A673 (cell line): ENCODE results near the gene DMD. TPM values are rescaled to one million over a fixed set of nuclear protein-coding genes. Genes with fewer than 3 reads are reported as not detected.

Experiments
- BruUV-seq: library from RNA; stranded (reverse); fragments of 400-500 nt; replicated peaks from 2 replicates; lab custom pipeline; 2021; lab: Mats Ljungman, UMichigan
- CTCF ChIA-PET: fragments of 300-600 bp; sonication (Branson Sonifier 250); formaldehyde crosslinking; loops from one replicate; lab custom pipeline; 2022; ENCODE audit warnings: antibody characterized with exemption; lab: Charles Lee
- POLR2A ChIA-PET: fragments of 300-600 bp; sonication (Branson Sonifier 250); formaldehyde crosslinking; loops from one replicate; lab custom pipeline; 2022; ENCODE audit warnings: antibody characterized with exemption; ENCODE audit not compliant: low non-redundant PET; lab: Charles Lee
- DNase-seq: peaks from one replicate; pipeline ENCODE4 v3.0.0-alpha.2; 2015; ENCODE audit warnings: low spot score
- H3K27ac ChIP-seq: fragments of 200-600 bp; sonication (generic); 2 replicates; pipeline ENCODE4 v1.5.1; 2016; ENCODE audit warnings: mixed run types, low read depth, mild to moderate bottlenecking, mixed read lengths, antibody characterized with exemption, low read length; ENCODE audit not compliant: poor library complexity, severe bottlenecking
- H3K27me3 ChIP-seq: fragments of 200-600 bp; sonication (generic); replicated peaks from 2 replicates; pipeline ENCODE4 v1.6.1; 2017; ENCODE audit warnings: mixed run types, low read depth, mild to moderate bottlenecking, mixed read lengths, antibody characterized with exemption, low read length; ENCODE audit not compliant: insufficient read depth, poor library complexity
- H3K36me3 ChIP-seq: fragments of 200-600 bp; sonication (generic); 2 replicates; pipeline ENCODE4 v1.6.1; 2016; ENCODE audit warnings: mixed run types, mild to moderate bottlenecking, mixed read lengths, antibody characterized with exemption, low read length; ENCODE audit not compliant: insufficient read depth, poor library complexity, severe bottlenecking
- H3K4me1 ChIP-seq: fragments of 200-600 bp; sonication (generic); 2 replicates; pipeline ENCODE4 v1.6.1; 2017; ENCODE audit warnings: mixed run types, mild to moderate bottlenecking, mixed read lengths, antibody characterized with exemption, low read length; ENCODE audit not compliant: insufficient read depth, poor library complexity, severe bottlenecking
- H3K4me3 ChIP-seq: fragments of 200-600 bp; sonication (generic); 2 replicates; pipeline ENCODE4 v1.5.1; 2016; ENCODE audit warnings: low read depth, mixed run types, mild to moderate bottlenecking, mixed read lengths, low read length; ENCODE audit not compliant: poor library complexity, severe bottlenecking
- H3K9me3 ChIP-seq: fragments of 200-600 bp; sonication (generic); 2 replicates; pipeline ENCODE4 v1.6.1; 2016; ENCODE audit warnings: mixed run types, low read depth, mild to moderate bottlenecking, mixed read lengths, antibody characterized with exemption, low read length; ENCODE audit not compliant: poor library complexity, severe bottlenecking
- EZH2 ChIP-seq: fragments of 200-600 bp; sonication (generic); IDR thresholded peaks from 2 replicates; pipeline ENCODE4 v1.6.1; 2017; ENCODE audit warnings: borderline replicate concordance, low read depth, mild to moderate bottlenecking, mixed read lengths, antibody characterized with exemption, low read length; ENCODE audit not compliant: poor library complexity, severe bottlenecking
- intact Hi-C: fragments of 100-400 bp; cut with micrococcal nuclease; formaldehyde crosslinking; loops from one replicate; pipeline ENCODE4 v1.10.0; 2022; ENCODE audit not compliant: unreplicated experiment
- total RNA-seq: library from RNA; stranded (reverse); gene quantifications from 2 replicates; pipeline ENCODE4 v1.2.3, GENCODE V29; 2021
- TF ChIP-seq, protein P1 (sequence below): fragments of 300-800, 200-600 bp; sonication (generic); conservative IDR thresholded peaks from 2 replicates; pipeline ENCODE4 v1.5.1; 2017; ENCODE audit warnings: low read depth, mild to moderate bottlenecking, antibody characterized with exemption, low read length, moderate library complexity, mixed read lengths

Gene DMD
- total RNA-seq, 1 experiment from 2014 or later, result 5.4 TPM

DNA sequence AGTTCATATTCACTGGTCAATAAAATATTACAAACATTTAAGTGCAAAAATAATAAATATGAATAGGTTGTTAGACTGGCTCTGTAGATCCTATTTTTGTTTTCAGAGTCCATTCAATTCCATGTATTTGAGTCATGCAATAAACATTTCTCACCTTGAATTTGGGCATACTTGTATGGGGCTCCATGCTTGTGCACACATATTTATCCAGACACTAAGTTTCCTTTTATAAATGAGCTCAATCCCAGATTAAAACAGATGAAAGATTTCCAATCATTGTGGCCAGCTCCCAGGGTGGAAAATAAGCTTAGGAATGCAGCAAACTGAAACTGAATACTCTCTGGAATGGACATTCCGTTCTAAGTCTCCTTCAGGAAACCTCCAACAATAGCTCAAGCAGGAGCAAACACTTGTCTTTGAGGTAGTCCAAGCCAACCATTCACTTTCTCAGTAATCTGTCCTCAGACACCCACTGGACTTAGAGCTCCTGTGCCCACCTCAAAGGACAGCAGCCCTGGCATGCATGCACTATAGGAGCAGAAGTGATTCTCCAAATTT is 16.4 kb downstream of the DMD start:
- no peak for DNase-seq
- no peak overlapping the region for H3K27ac ChIP-seq
- ChIA-PET POLR2A (no interaction called here), CTCF (no interaction called here)
- no TSS peak for BruUV-seq
- H3K4me3 ChIP-seq, result no peak overlapping the region
- H3K9me3 ChIP-seq, result no peaks in the 10 kb centered on the region
- no peaks in the 10 kb centered on the region for H3K36me3 ChIP-seq
- intact Hi-C loops, result no loop called here
- no peaks in the 10 kb centered on the region for H3K27me3 ChIP-seq
- H3K4me1 ChIP-seq, result no peaks in the 10 kb centered on the region
- TF ChIP-seq, protein P1, sequence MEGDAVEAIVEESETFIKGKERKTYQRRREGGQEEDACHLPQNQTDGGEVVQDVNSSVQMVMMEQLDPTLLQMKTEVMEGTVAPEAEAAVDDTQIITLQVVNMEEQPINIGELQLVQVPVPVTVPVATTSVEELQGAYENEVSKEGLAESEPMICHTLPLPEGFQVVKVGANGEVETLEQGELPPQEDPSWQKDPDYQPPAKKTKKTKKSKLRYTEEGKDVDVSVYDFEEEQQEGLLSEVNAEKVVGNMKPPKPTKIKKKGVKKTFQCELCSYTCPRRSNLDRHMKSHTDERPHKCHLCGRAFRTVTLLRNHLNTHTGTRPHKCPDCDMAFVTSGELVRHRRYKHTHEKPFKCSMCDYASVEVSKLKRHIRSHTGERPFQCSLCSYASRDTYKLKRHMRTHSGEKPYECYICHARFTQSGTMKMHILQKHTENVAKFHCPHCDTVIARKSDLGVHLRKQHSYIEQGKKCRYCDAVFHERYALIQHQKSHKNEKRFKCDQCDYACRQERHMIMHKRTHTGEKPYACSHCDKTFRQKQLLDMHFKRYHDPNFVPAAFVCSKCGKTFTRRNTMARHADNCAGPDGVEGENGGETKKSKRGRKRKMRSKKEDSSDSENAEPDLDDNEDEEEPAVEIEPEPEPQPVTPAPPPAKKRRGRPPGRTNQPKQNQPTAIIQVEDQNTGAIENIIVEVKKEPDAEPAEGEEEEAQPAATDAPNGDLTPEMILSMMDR, result no peak
- TF ChIP-seq EZH2, result no peak

GRCh38 chrX:33194289-33194688 is 17.1 kb downstream of the DMD start:
- intact Hi-C loops, result no loop called here
- ChIA-PET CTCF (no interaction called here), POLR2A (no interaction called here)
- BruUV-seq, result no TSS peak
- no peaks in the 10 kb centered on the region for H3K4me1 ChIP-seq
- H3K27ac ChIP-seq, result no peak overlapping the region
- TF ChIP-seq, protein P1, result no peak
- TF ChIP-seq EZH2, result no peak
- no peaks in the 10 kb centered on the region for H3K27me3 ChIP-seq
- H3K36me3 ChIP-seq, result no peaks in the 10 kb centered on the region
- DNase-seq, result no peak
- no peaks in the 10 kb centered on the region for H3K9me3 ChIP-seq
- no peak overlapping the region for H3K4me3 ChIP-seq

DNA sequence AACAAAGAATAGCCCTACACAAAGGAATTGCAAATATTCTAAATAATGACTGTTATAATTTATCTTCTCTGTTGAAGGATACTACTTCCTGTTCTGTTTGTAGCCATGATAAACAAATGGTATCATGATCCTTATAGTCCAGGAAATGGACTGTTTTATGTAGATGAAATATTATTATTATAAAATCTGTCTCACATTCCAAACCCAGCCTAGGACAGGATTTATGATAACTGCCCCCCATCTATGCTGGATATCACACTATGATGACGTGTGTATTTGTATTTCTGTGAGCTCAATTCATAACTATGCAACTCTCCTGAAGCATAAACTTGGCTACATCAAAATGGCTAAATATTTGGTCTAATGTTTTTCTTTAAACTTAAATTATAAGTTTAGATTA is 21.3 kb downstream of the DMD start:
- no peaks in the 10 kb centered on the region for H3K9me3 ChIP-seq
- H3K27me3 ChIP-seq, result no peaks in the 10 kb centered on the region
- ChIA-PET CTCF (no interaction called here), POLR2A (no interaction called here)
- intact Hi-C loops, result no loop called here
- DNase-seq, result no peak
- H3K36me3 ChIP-seq, result no peaks in the 10 kb centered on the region
- no peak overlapping the region for H3K27ac ChIP-seq
- no peaks in the 10 kb centered on the region for H3K4me1 ChIP-seq
- TF ChIP-seq, protein P1, result no peak
- TF ChIP-seq EZH2, result no peak
- no TSS peak for BruUV-seq
- no peak overlapping the region for H3K4me3 ChIP-seq
